HTERT RPE-1 (cell line): ENCODE results near the gene FBXO8.
"Not testable (repeated sequence)": the region's sequence is repeated elsewhere in the genome, so short reads cannot be mapped to it uniquely, and the experiment has no call there.

Source experiments
- in situ Hi-C: fragments of 300-500 bp; cut with MboI; formaldehyde crosslinking; loops from 4 replicates; pipeline ENCODE4 v1.14.3; 2020; ENCODE audit warnings: low sequenced_read_pairs

Gene FBXO8

GRCh38 chr4:174284487-174284886 is 1.0 kb upstream of the FBXO8 start:
- in situ Hi-C loops = no loop called here

GRCh38 chr4:174282836-174283506 is 496 bp downstream of the FBXO8 start:
- in situ Hi-C loops = no loop called here

- in situ Hi-C loops = no loop called here
Measured at GRCh38 chr4:174281901-174282300, 1.6 kb downstream of the FBXO8 start.

GRCh38 chr4:174281182-174281737 is 2.2 kb downstream of the FBXO8 start:
- in situ Hi-C loops = no loop called here

GRCh38 chr4:174279433-174280155 is 3.9 kb downstream of the FBXO8 start:
- in situ Hi-C loops = no loop called here

- in situ Hi-C loops = no loop called here
Measured at GRCh38 chr4:174278467-174278866, 5.0 kb downstream of the FBXO8 start.

GRCh38 chr4:174277433-174277832 is 6.0 kb downstream of the FBXO8 start:
- in situ Hi-C loops = no loop called here

GRCh38 chr4:174275101-174275500 is 8.4 kb downstream of the FBXO8 start:
- in situ Hi-C loops = no loop called here

GRCh38 chr4:174274436-174274835 is 9.0 kb downstream of the FBXO8 start:
- in situ Hi-C loops = no loop called here

- in situ Hi-C loops = no loop called here
Measured at GRCh38 chr4:174273930-174274329, 9.5 kb downstream of the FBXO8 start.

GRCh38 chr4:174266416-174266815 is 17.1 kb downstream of the FBXO8 start:
- in situ Hi-C loops = no loop called here

- in situ Hi-C loops = no loop called here
Measured at GRCh38 chr4:174265916-174266315, 17.6 kb downstream of the FBXO8 start.

GRCh38 chr4:174263445-174263736 is 20.1 kb downstream of the FBXO8 start:
- in situ Hi-C loops = no loop called here

GRCh38 chr4:174262624-174263444 is 20.6 kb downstream of the FBXO8 start:
- in situ Hi-C loops = no loop called here

- in situ Hi-C loops = not testable (repeated sequence)
Measured at GRCh38 chr4:174261432-174261831, 22.0 kb downstream of the FBXO8 start.

GRCh38 chr4:174260099-174260498 is 23.4 kb downstream of the FBXO8 start:
- in situ Hi-C loops = no loop called here

- in situ Hi-C loops = no loop called here
Measured at GRCh38 chr4:174259580-174259979, 23.9 kb downstream of the FBXO8 start.

GRCh38 chr4:174256277-174256713 is 27.2 kb downstream of the FBXO8 start:
- in situ Hi-C loops = no loop called here

- in situ Hi-C loops = no loop called here
Measured at GRCh38 chr4:174255786-174256185, 27.7 kb downstream of the FBXO8 start.

- in situ Hi-C loops = no loop called here
Measured at GRCh38 chr4:174255374-174255773, 28.1 kb downstream of the FBXO8 start.

- in situ Hi-C loops = no loop called here
Measured at GRCh38 chr4:174254613-174255012, 28.9 kb downstream of the FBXO8 start.

GRCh38 chr4:174252412-174252811 is 31.1 kb downstream of the FBXO8 start:
- in situ Hi-C loops = no loop called here
